SK-N-SH treated with all-trans-retinoic acid at 6 μM for 48 hours (cell line): Measurements from ENCODE around the gene TMEM178B.

Experiments used
- ATAC-seq: fragments of 200-7000 bp; cut with Tn5 transposase; 3 replicates; pipeline ENCODE4 v1.9.1; 2020; ENCODE audit warnings: mild to moderate bottlenecking, moderate library complexity
- ARNTL ChIP-seq: fragments of 450-650 bp; formaldehyde crosslinking; IDR thresholded peaks from 2 replicates; pipeline ENCODE4 v1.5.0; 2020; ENCODE audit warnings: low read depth, mild to moderate bottlenecking, moderate library complexity, borderline replicate concordance
- BACH2 ChIP-seq: fragments of 250-450 bp; sonication (Bioruptor Pico); IDR thresholded peaks from 2 replicates; pipeline ENCODE4 v1.9.0; 2021; ENCODE audit warnings: mild to moderate bottlenecking, borderline replicate concordance
- CREB5 ChIP-seq: fragments of 250-450 bp; sonication (Bioruptor Pico); IDR thresholded peaks from 2 replicates; pipeline ENCODE4 v1.5.1; 2020; ENCODE audit warnings: low read depth, mild to moderate bottlenecking, moderate library complexity
- CSDC2 ChIP-seq: fragments of 250-450 bp; sonication (Bioruptor Pico); IDR thresholded peaks from 2 replicates; pipeline ENCODE4 v1.5.0; 2020; ENCODE audit warnings: mild to moderate bottlenecking, moderate library complexity
- CSRNP3 ChIP-seq: fragments of 250-450 bp; sonication (Bioruptor Pico); IDR thresholded peaks from 2 replicates; pipeline ENCODE4 v1.5.1; 2021; ENCODE audit warnings: mild to moderate bottlenecking, moderate library complexity
- ESRRG ChIP-seq: fragments of 250-450 bp; sonication (Bioruptor Pico); IDR thresholded peaks from 2 replicates; pipeline ENCODE4 v1.6.1; 2021; ENCODE audit warnings: mild to moderate bottlenecking
- GLIS3 ChIP-seq: fragments of 250-450 bp; sonication (Bioruptor Pico); IDR thresholded peaks from 2 replicates; pipeline ENCODE4 v1.5.0; 2020; ENCODE audit warnings: mild to moderate bottlenecking, moderate library complexity
- ISL1 ChIP-seq: fragments of 250-450 bp; sonication (Bioruptor Pico); IDR thresholded peaks from 2 replicates; pipeline ENCODE4 v2.1.2; 2022; ENCODE audit warnings: mild to moderate bottlenecking, moderate library complexity
- OSR1 ChIP-seq: fragments of 250-450 bp; sonication (Bioruptor Pico); IDR thresholded peaks from 2 replicates; pipeline ENCODE4 v1.8.0; 2022; ENCODE audit warnings: moderate library complexity, mild to moderate bottlenecking, inconsistent platforms
- PATZ1 ChIP-seq: fragments of 250-450 bp; sonication (Bioruptor Pico); IDR thresholded peaks from 2 replicates; pipeline ENCODE4 v1.8.0; 2020; ENCODE audit warnings: mild to moderate bottlenecking, moderate library complexity, borderline replicate concordance
- POU6F1 ChIP-seq: fragments of 250-450 bp; sonication (Bioruptor Pico); IDR thresholded peaks from 2 replicates; pipeline ENCODE4 v1.8.0; 2021; ENCODE audit warnings: low read depth, mild to moderate bottlenecking, moderate library complexity, borderline replicate concordance
- PPARA ChIP-seq: fragments of 250-450 bp; sonication (Bioruptor Pico); IDR thresholded peaks from 2 replicates; pipeline ENCODE4 v1.5.0; 2020; ENCODE audit warnings: mild to moderate bottlenecking, borderline replicate concordance
- RARB ChIP-seq: fragments of 250-450 bp; sonication (Bioruptor Pico); IDR thresholded peaks from 2 replicates; pipeline ENCODE4 v1.8.0; 2021; ENCODE audit warnings: mild to moderate bottlenecking, moderate library complexity
- SNAI2 ChIP-seq: fragments of 250-450 bp; sonication (Bioruptor Pico); IDR thresholded peaks from 2 replicates; pipeline ENCODE4 v1.5.0; 2020; ENCODE audit warnings: mild to moderate bottlenecking, moderate library complexity
- TCF4 ChIP-seq: fragments of 250-450 bp; sonication (Bioruptor Pico); IDR thresholded peaks from 2 replicates; pipeline ENCODE4 v1.8.0; 2021; ENCODE audit warnings: mild to moderate bottlenecking, moderate library complexity, borderline replicate concordance
- TOX ChIP-seq: fragments of 250-450 bp; sonication (Bioruptor Pico); IDR thresholded peaks from 2 replicates; pipeline ENCODE4 v1.8.0; 2021; ENCODE audit warnings: mild to moderate bottlenecking, moderate library complexity, borderline replicate concordance
- ZC3H10 ChIP-seq: fragments of 250-450 bp; sonication (Bioruptor Pico); IDR thresholded peaks from 2 replicates; pipeline ENCODE4 v1.5.1; 2021; ENCODE audit warnings: mild to moderate bottlenecking, moderate library complexity
- ZFP3 ChIP-seq: fragments of 250-450 bp; sonication (Bioruptor Pico); IDR thresholded peaks from 2 replicates; pipeline ENCODE4 v1.5.0; 2020; ENCODE audit warnings: mild to moderate bottlenecking, moderate library complexity
- ZFP30 ChIP-seq: fragments of 450-650 bp; formaldehyde crosslinking; IDR thresholded peaks from 2 replicates; pipeline ENCODE4 v1.5.0; 2022; ENCODE audit warnings: mild to moderate bottlenecking, moderate library complexity
- ZNF565 ChIP-seq: fragments of 450-650 bp; formaldehyde crosslinking; conservative IDR thresholded peaks from 2 replicates; pipeline ENCODE4 v1.5.0; 2020; ENCODE audit warnings: low read depth, mild to moderate bottlenecking, moderate library complexity
- ZNF70 ChIP-seq: fragments of 450-650 bp; formaldehyde crosslinking; IDR thresholded peaks from 2 replicates; pipeline ENCODE4 v1.5.0; 2020; ENCODE audit warnings: mild to moderate bottlenecking, moderate library complexity
- ZNF8 ChIP-seq: fragments of 450-650 bp; formaldehyde crosslinking; IDR thresholded peaks from 2 replicates; pipeline ENCODE4 v1.5.0; 2020; ENCODE audit warnings: mild to moderate bottlenecking, moderate library complexity
- TF ChIP-seq, protein P1 (sequence below): fragments of 250-450 bp; sonication (Bioruptor Pico); IDR thresholded peaks from 2 replicates; pipeline ENCODE4 v1.5.0; 2020; ENCODE audit warnings: mild to moderate bottlenecking, moderate library complexity

Gene TMEM178B

DNA sequence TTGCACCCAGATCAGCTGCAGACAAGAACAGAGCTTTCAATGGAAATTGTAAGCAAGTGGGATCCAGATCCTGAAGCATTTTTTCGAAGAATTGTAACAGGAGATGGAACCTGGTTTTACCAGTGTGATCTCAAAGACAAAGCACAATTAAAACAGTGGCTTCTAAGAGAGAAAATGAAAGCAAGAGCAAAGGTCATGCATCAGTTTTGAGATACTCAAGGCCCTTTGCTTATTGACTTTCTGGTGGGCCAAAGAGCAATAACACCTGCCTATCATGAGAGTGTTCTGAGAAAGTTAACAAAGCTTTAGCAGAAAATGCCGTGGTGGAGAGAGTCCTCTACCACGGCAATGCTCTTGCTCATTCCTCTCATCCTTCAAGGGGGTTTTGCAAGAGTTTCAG is 194.8 kb downstream of the TMEM178B start (continued):
- TF ChIP-seq, protein P1, sequence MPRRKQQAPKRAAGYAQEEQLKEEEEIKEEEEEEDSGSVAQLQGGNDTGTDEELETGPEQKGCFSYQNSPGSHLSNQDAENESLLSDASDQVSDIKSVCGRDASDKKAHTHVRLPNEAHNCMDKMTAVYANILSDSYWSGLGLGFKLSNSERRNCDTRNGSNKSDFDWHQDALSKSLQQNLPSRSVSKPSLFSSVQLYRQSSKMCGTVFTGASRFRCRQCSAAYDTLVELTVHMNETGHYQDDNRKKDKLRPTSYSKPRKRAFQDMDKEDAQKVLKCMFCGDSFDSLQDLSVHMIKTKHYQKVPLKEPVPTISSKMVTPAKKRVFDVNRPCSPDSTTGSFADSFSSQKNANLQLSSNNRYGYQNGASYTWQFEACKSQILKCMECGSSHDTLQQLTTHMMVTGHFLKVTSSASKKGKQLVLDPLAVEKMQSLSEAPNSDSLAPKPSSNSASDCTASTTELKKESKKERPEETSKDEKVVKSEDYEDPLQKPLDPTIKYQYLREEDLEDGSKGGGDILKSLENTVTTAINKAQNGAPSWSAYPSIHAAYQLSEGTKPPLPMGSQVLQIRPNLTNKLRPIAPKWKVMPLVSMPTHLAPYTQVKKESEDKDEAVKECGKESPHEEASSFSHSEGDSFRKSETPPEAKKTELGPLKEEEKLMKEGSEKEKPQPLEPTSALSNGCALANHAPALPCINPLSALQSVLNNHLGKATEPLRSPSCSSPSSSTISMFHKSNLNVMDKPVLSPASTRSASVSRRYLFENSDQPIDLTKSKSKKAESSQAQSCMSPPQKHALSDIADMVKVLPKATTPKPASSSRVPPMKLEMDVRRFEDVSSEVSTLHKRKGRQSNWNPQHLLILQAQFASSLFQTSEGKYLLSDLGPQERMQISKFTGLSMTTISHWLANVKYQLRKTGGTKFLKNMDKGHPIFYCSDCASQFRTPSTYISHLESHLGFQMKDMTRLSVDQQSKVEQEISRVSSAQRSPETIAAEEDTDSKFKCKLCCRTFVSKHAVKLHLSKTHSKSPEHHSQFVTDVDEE: no peak

DNA sequence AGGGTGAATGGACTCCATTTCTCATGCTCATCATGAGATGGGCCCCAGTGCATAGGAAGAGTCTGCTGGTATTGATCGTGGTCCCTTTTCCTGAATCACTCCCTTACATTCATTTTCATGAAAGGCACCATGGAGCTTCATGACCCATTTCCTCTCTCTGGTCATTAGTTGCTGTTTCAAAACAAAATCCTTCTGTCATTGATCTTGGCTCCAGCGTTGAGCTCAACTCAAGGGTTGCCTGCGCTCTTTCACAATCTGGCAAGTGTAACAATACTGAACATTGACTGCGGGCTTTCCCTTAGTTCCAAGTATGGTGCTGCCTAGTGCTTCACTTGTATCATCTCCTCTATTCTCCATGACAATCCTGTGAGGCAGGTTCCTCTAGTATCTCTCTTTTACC is 197.6 kb downstream of the TMEM178B start:
- TF ChIP-seq POU6F1 (CRISPR knock-in tag) (no peak), TOX (CRISPR knock-in tag) (no peak), CSDC2 (no peak), RARB (CRISPR knock-in tag) (no peak), ZNF8 (CRISPR knock-in tag) (no peak), ZNF70 (CRISPR knock-in tag) (no peak), CREB5 (CRISPR knock-in tag) (no peak), CSRNP3 (no peak), BACH2 (CRISPR knock-in tag) (no peak), GLIS3 (CRISPR knock-in tag) (no peak), TCF4 (no peak), PPARA (CRISPR knock-in tag) (no peak), ZC3H10 (CRISPR knock-in tag) (no peak), ZFP3 (CRISPR knock-in tag) (no peak), ZFP30 (no peak), SNAI2 (CRISPR knock-in tag) (no peak), ARNTL (CRISPR knock-in tag) (no peak), ISL1 (CRISPR knock-in tag) (no peak), ESRRG (CRISPR knock-in tag) (no peak)
- TF ChIP-seq, protein P1: no peak
- ATAC-seq: no peak

GRCh38 chr7:141272417-141272816 is 198.6 kb downstream of the TMEM178B start:
- no peak for ATAC-seq
- TF ChIP-seq OSR1 (CRISPR knock-in tag): no peak
- TF ChIP-seq RARB (CRISPR knock-in tag): no peak
- TF ChIP-seq ZFP30: no peak
- no peak for TF ChIP-seq ZFP3 (CRISPR knock-in tag)
- TF ChIP-seq ZNF70 (CRISPR knock-in tag): no peak
- no peak for TF ChIP-seq BACH2 (CRISPR knock-in tag)
- no peak for TF ChIP-seq PATZ1 (CRISPR knock-in tag)
- TF ChIP-seq ZNF565 (CRISPR knock-in tag): no peak
- TF ChIP-seq CSRNP3: no peak
- no peak for TF ChIP-seq TOX (CRISPR knock-in tag)
- TF ChIP-seq SNAI2 (CRISPR knock-in tag): no peak
- TF ChIP-seq ARNTL (CRISPR knock-in tag): no peak
- no peak for TF ChIP-seq ZNF8 (CRISPR knock-in tag)
- TF ChIP-seq CSDC2: no peak
- TF ChIP-seq ISL1 (CRISPR knock-in tag): no peak
- TF ChIP-seq PPARA (CRISPR knock-in tag): no peak
- no peak for TF ChIP-seq TCF4
